ENCODE measurements around the gene GIPC2. TPM values are rescaled to one million over a fixed set of nuclear protein-coding genes. Genes with fewer than 3 reads are reported as not detected.
"Not testable (repeated sequence)": the region's sequence is repeated elsewhere in the genome, so short reads cannot be mapped to it uniquely, and the experiment has no call there.

The GIPC2 gene
- polyA plus RNA-seq, 3 donors from 2014 or later, result 0.12 TPM; not detected in 2

- H3K4me1 Mint-ChIP-seq, result no peaks in the 10 kb centered on the region
- H3K27ac Mint-ChIP-seq, result no peak overlapping the region
- peaks cover 0 to 3% (median 0%) of the 10 kb centered on the region in 3 donors for H3K36me3 Mint-ChIP-seq
Observed at GRCh38 chr1:78096017-78096416, 50.3 kb downstream of the GIPC2 start.

GRCh38 chr1:78096976-78097375 is 51.2 kb downstream of the GIPC2 start:
- DNase-seq, result no peak
- Mint-ChIP-seq H3K36me3 (peaks cover 0 to 3% (median 0%) of the 10 kb centered on the region in 3 donors), H3K27me3 (ENCODE audit: low read depth in 3 of 3) (peaks cover 2 to 8% (median 6%) of the 10 kb centered on the region in 3 donors), H3K4me3 (no peak overlapping the region), H3K4me1 (no peaks in the 10 kb centered on the region), H3K9me3 (peaks cover 0 to 5% (median 0%) of the 10 kb centered on the region in 6 donors), H3K27ac (no peak overlapping the region)

More at GRCh38 chr1:78096017-78096416, 50.3 kb downstream of the GIPC2 start:
- DNase-seq, result no peak
- H3K27me3 Mint-ChIP-seq (ENCODE audit: low read depth in 3 of 3), result peaks cover 2 to 9% (median 6%) of the 10 kb centered on the region in 3 donors
- peaks cover 0 to 5% (median 0%) of the 10 kb centered on the region in 6 donors for H3K9me3 Mint-ChIP-seq
- no peak overlapping the region for H3K4me3 Mint-ChIP-seq

GRCh38 chr1:78101051-78101450 is 55.3 kb downstream of the GIPC2 start:
- H3K27ac Mint-ChIP-seq, result no peak overlapping the region
- H3K27me3 Mint-ChIP-seq (ENCODE audit: low read depth in 3 of 3), result peaks cover 0 to 8% (median 1%) of the 10 kb centered on the region in 3 donors
- H3K9me3 Mint-ChIP-seq, result peaks cover 0 to 7% (median 0%) of the 10 kb centered on the region in 6 donors
- DNase-seq, result no peak
- H3K4me1 Mint-ChIP-seq, result no peaks in the 10 kb centered on the region
- peaks cover 0 to 3% (median 0%) of the 10 kb centered on the region in 3 donors for H3K36me3 Mint-ChIP-seq
- H3K4me3 Mint-ChIP-seq, result no peak overlapping the region

GRCh38 chr1:78101514-78101913 is 55.7 kb downstream of the GIPC2 start:
- peaks cover 0 to 6% (median 1%) of the 10 kb centered on the region in 3 donors for H3K27me3 Mint-ChIP-seq (ENCODE audit: low read depth in 3 of 3)
- no peaks in the 10 kb centered on the region for H3K4me1 Mint-ChIP-seq
- peaks cover 0 to 7% (median 0%) of the 10 kb centered on the region in 6 donors for H3K9me3 Mint-ChIP-seq
- no peak overlapping the region for H3K27ac Mint-ChIP-seq
- no peak overlapping the region for H3K4me3 Mint-ChIP-seq
- peaks cover 0 to 3% (median 0%) of the 10 kb centered on the region in 3 donors for H3K36me3 Mint-ChIP-seq
- DNase-seq, result no peak

GRCh38 chr1:78102082-78102481 is 56.3 kb downstream of the GIPC2 start:
- no peak for DNase-seq
- Mint-ChIP-seq H3K4me3 (no peak overlapping the region), H3K4me1 (no peaks in the 10 kb centered on the region), H3K36me3 (peaks cover 0 to 3% (median 0%) of the 10 kb centered on the region in 3 donors), H3K9me3 (peaks cover 0 to 7% (median 0%) of the 10 kb centered on the region in 6 donors), H3K27ac (no peak overlapping the region), H3K27me3 (ENCODE audit: low read depth in 3 of 3) (peaks cover 0 to 5% (median 0%) of the 10 kb centered on the region in 3 donors)

GRCh38 chr1:78102916-78103315 is 57.1 kb downstream of the GIPC2 start:
- no peak overlapping the region for H3K4me3 Mint-ChIP-seq
- no peak overlapping the region for H3K27ac Mint-ChIP-seq
- peaks cover 0 to 3% (median 0%) of the 10 kb centered on the region in 3 donors for H3K36me3 Mint-ChIP-seq
- H3K9me3 Mint-ChIP-seq, result peaks cover 0 to 7% (median 0%) of the 10 kb centered on the region in 6 donors
- peaks cover 0 to 2% (median 0%) of the 10 kb centered on the region in 3 donors for H3K27me3 Mint-ChIP-seq (ENCODE audit: low read depth in 3 of 3)
- DNase-seq, result no peak
- no peaks in the 10 kb centered on the region for H3K4me1 Mint-ChIP-seq

GRCh38 chr1:78104322-78104721 is 58.6 kb downstream of the GIPC2 start:
- H3K4me1 Mint-ChIP-seq, result no peaks in the 10 kb centered on the region
- H3K27ac Mint-ChIP-seq, result no peak overlapping the region
- H3K36me3 Mint-ChIP-seq, result peaks cover 0 to 3% (median 0%) of the 10 kb centered on the region in 3 donors
- no peak overlapping the region for H3K4me3 Mint-ChIP-seq
- peaks cover 0 to 7% (median 0%) of the 10 kb centered on the region in 6 donors for H3K9me3 Mint-ChIP-seq
- no peak for DNase-seq
- H3K27me3 Mint-ChIP-seq (ENCODE audit: low read depth in 3 of 3), result no peaks in the 10 kb centered on the region

- H3K4me1 Mint-ChIP-seq; DNase-seq; H3K36me3 Mint-ChIP-seq; H3K9me3 Mint-ChIP-seq; H3K4me3 Mint-ChIP-seq; H3K27me3 Mint-ChIP-seq (ENCODE audit: low read depth in 3 of 3); H3K27ac Mint-ChIP-seq: not testable (repeated sequence)
Observed at GRCh38 chr1:78109659-78110058, 63.9 kb downstream of the GIPC2 start.

GRCh38 chr1:78113156-78113916 is 67.6 kb downstream of the GIPC2 start:
- no peak for DNase-seq
- no peaks in the 10 kb centered on the region for H3K36me3 Mint-ChIP-seq
- no peaks in the 10 kb centered on the region for H3K4me1 Mint-ChIP-seq
- no peaks in the 10 kb centered on the region for H3K9me3 Mint-ChIP-seq
- no peaks in the 10 kb centered on the region for H3K27me3 Mint-ChIP-seq (ENCODE audit: low read depth in 3 of 3)
- no peak overlapping the region for H3K27ac Mint-ChIP-seq
- no peak overlapping the region for H3K4me3 Mint-ChIP-seq

- H3K4me1 Mint-ChIP-seq, result no peaks in the 10 kb centered on the region
- no peaks in the 10 kb centered on the region for H3K9me3 Mint-ChIP-seq
- H3K36me3 Mint-ChIP-seq, result no peaks in the 10 kb centered on the region
- H3K4me3 Mint-ChIP-seq, result no peak overlapping the region
- peak; percentile 34 to 57 (median 37) for DNase-seq
- H3K27me3 Mint-ChIP-seq (ENCODE audit: low read depth in 3 of 3), result no peaks in the 10 kb centered on the region
- no peak overlapping the region for H3K27ac Mint-ChIP-seq
Observed at GRCh38 chr1:78114034-78114956, 68.5 kb downstream of the GIPC2 start.

GRCh38 chr1:78120485-78120884 is 74.7 kb downstream of the GIPC2 start:
- not testable (repeated sequence) for H3K27me3 Mint-ChIP-seq (ENCODE audit: low read depth in 3 of 3); H3K36me3 Mint-ChIP-seq; H3K27ac Mint-ChIP-seq; H3K4me1 Mint-ChIP-seq; H3K4me3 Mint-ChIP-seq; H3K9me3 Mint-ChIP-seq; DNase-seq

GRCh38 chr1:78121710-78122109 is 75.9 kb downstream of the GIPC2 start:
- no peaks in the 10 kb centered on the region for H3K27me3 Mint-ChIP-seq (ENCODE audit: low read depth in 3 of 3)
- H3K27ac Mint-ChIP-seq, result no peak overlapping the region
- H3K9me3 Mint-ChIP-seq, result no peaks in the 10 kb centered on the region
- no peak overlapping the region for H3K4me3 Mint-ChIP-seq
- DNase-seq, result no peak
- H3K36me3 Mint-ChIP-seq, result no peaks in the 10 kb centered on the region
- H3K4me1 Mint-ChIP-seq, result no peaks in the 10 kb centered on the region

- Mint-ChIP-seq H3K4me1 (no peaks in the 10 kb centered on the region), H3K27me3 (ENCODE audit: low read depth in 3 of 3) (no peaks in the 10 kb centered on the region), H3K4me3 (no peak overlapping the region), H3K27ac (no peak overlapping the region), H3K36me3 (no peaks in the 10 kb centered on the region), H3K9me3 (no peaks in the 10 kb centered on the region)
- DNase-seq, result no peak
Observed at GRCh38 chr1:78122389-78122788, 76.6 kb downstream of the GIPC2 start.

GRCh38 chr1:78126506-78126905 is 80.7 kb downstream of the GIPC2 start:
- Mint-ChIP-seq H3K27me3 (ENCODE audit: low read depth in 3 of 3) (no peaks in the 10 kb centered on the region), H3K4me1 (no peaks in the 10 kb centered on the region), H3K36me3 (no peaks in the 10 kb centered on the region), H3K27ac (no peak overlapping the region), H3K9me3 (no peaks in the 10 kb centered on the region), H3K4me3 (no peak overlapping the region)
- DNase-seq, result no peak
